Endodermal cell (in vitro differentiated cells): ENCODE results near the gene MIB2. TPM values are rescaled to one million over a fixed set of nuclear protein-coding genes. Genes with fewer than 3 reads are reported as not detected.

Experiments used
- DNase-seq: peaks from one replicate; pipeline ENCODE4 v3.0.0-alpha.2; 2017
- H3K27ac ChIP-seq: 2 replicates; pipeline ENCODE4 v1.5.1; 2013; ENCODE audit warnings: mild to moderate bottlenecking, low read depth, low read length, moderate library complexity
- H3K27me3 ChIP-seq: 2 replicates; pipeline ENCODE4 v1.6.1; 2013; ENCODE audit warnings: mild to moderate bottlenecking, low read length, moderate library complexity; ENCODE audit not compliant: insufficient read depth, control insufficient read depth, poor library complexity, severe bottlenecking
- H3K36me3 ChIP-seq: 2 replicates; pipeline ENCODE4 v1.7.0; 2013; ENCODE audit warnings: mild to moderate bottlenecking, low read length, moderate library complexity; ENCODE audit not compliant: control insufficient read depth, insufficient read depth
- H3K4me1 ChIP-seq: one replicate; pipeline ENCODE4 v1.7.0; 2013; ENCODE audit warnings: low read length; ENCODE audit not compliant: control insufficient read depth, insufficient read depth
- H3K4me3 ChIP-seq: 2 replicates; pipeline ENCODE4 v1.5.1; 2013; ENCODE audit warnings: mild to moderate bottlenecking, low read length, moderate library complexity
- H3K9ac ChIP-seq: 2 replicates; pipeline ENCODE4 v1.6.1; 2013; ENCODE audit warnings: mild to moderate bottlenecking, low read length, moderate library complexity; ENCODE audit not compliant: poor library complexity, severe bottlenecking; ENCODE audit errors: extremely low read depth
- H3K9me3 ChIP-seq: 2 replicates; pipeline ENCODE4 v1.6.1; 2013; ENCODE audit warnings: mild to moderate bottlenecking, low read length, moderate library complexity; ENCODE audit not compliant: control insufficient read depth
- H3K27ac Mint-ChIP-seq: 2 replicates; pipeline ENCODE4 v1.8.0; 2020; ENCODE audit warnings: mixed read lengths
- H3K27me3 Mint-ChIP-seq: 2 replicates; pipeline ENCODE4 v1.8.0; 2021; ENCODE audit warnings: mild to moderate bottlenecking, mixed read lengths; ENCODE audit not compliant: insufficient read depth
- H3K36me3 Mint-ChIP-seq: 2 replicates; pipeline ENCODE4 v1.8.0; 2020; ENCODE audit warnings: low read depth, mixed read lengths
- H3K4me1 Mint-ChIP-seq: 2 replicates; pipeline ENCODE4 v1.8.0; 2020; ENCODE audit warnings: mixed read lengths
- H3K4me3 Mint-ChIP-seq: 2 replicates; pipeline ENCODE4 v1.8.0; 2020; ENCODE audit warnings: mild to moderate bottlenecking, moderate library complexity, mixed read lengths
- H3K9me3 Mint-ChIP-seq: 2 replicates; pipeline ENCODE4 v1.8.0; 2020; ENCODE audit warnings: mild to moderate bottlenecking, mixed read lengths
- WGBS, 2 experiments: methylation state at CpG; one replicate each; pipeline versions ENCODE4 v1.1.5 to v1.1.7; 2013; ENCODE audit warnings: missing lambda C conversion rate in 2 of 2, mixed read lengths in 1 of 2; ENCODE audit not compliant: insufficient coverage in 1 of 2, insufficient read length in 1 of 2; 5-methylcytosine and 5-hydroxymethylcytosine counted together
- total RNA-seq, 2 donors: library from RNA; stranded (reverse); fragmentation: NEBNext Ultra II Directional in 1 of 2; extraction: Animal tissue kit (Norgen Biotek cat#: 25700) in 1 of 2; gene quantifications; 2 replicates in 1 of 2; 3 replicates in 1 of 2; pipeline ENCODE4 v1.2.1, GENCODE V29; 2021
- TF ChIP-seq, protein P1 (sequence below): fragments of 200-600 bp; sonication (generic); conservative IDR thresholded peaks from 2 replicates; pipeline ENCODE4 v1.5.0; 2021; ENCODE audit warnings: antibody characterized with exemption, mild to moderate bottlenecking

The MIB2 gene
- total RNA-seq, 2 donors from 2014 or later = 77.4 to 97.9 TPM

DNA sequence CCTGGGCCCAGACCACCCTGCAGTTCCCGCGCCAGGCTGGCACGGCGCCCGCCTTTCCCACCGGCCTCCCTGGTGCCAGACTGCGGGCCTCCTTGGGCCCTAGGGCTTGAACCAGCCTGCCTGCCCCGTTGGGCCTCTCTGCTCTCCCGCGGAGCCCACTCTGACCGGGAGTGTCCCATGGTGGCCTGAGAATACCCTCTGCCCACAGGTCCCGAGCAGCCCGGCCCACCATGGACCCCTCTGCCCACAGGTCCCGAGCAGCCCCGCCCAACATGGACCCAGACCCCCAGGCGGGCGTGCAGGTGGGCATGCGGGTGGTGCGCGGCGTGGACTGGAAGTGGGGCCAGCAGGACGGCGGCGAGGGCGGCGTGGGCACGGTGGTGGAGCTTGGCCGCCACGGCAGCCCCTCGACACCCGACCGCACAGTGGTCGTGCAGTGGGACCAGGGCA, 7.9 kb downstream of the MIB2 start:
- Histone ChIP-seq H3K9ac (no peak overlapping the region), H3K4me1 (no peaks in the 10 kb centered on the region), H3K27me3 (no peaks in the 10 kb centered on the region), H3K27ac (no peak overlapping the region), H3K4me3 (no peak overlapping the region), H3K9me3 (no peaks in the 10 kb centered on the region), H3K36me3 (peaks cover 6% of the 10 kb centered on the region)
- 96 to 97% methylated on average over 28 to 33 of the region's 33 CpGs for WGBS, 2 experiments
- Mint-ChIP-seq H3K4me1 (no peaks in the 10 kb centered on the region), H3K9me3 (no peaks in the 10 kb centered on the region), H3K27ac (no peak overlapping the region), H3K4me3 (no peak overlapping the region), H3K36me3 (peaks cover 3% of the 10 kb centered on the region), H3K27me3 (no peaks in the 10 kb centered on the region)
- TF ChIP-seq, protein P1, sequence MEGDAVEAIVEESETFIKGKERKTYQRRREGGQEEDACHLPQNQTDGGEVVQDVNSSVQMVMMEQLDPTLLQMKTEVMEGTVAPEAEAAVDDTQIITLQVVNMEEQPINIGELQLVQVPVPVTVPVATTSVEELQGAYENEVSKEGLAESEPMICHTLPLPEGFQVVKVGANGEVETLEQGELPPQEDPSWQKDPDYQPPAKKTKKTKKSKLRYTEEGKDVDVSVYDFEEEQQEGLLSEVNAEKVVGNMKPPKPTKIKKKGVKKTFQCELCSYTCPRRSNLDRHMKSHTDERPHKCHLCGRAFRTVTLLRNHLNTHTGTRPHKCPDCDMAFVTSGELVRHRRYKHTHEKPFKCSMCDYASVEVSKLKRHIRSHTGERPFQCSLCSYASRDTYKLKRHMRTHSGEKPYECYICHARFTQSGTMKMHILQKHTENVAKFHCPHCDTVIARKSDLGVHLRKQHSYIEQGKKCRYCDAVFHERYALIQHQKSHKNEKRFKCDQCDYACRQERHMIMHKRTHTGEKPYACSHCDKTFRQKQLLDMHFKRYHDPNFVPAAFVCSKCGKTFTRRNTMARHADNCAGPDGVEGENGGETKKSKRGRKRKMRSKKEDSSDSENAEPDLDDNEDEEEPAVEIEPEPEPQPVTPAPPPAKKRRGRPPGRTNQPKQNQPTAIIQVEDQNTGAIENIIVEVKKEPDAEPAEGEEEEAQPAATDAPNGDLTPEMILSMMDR = no peak
- no peak for DNase-seq

DNA sequence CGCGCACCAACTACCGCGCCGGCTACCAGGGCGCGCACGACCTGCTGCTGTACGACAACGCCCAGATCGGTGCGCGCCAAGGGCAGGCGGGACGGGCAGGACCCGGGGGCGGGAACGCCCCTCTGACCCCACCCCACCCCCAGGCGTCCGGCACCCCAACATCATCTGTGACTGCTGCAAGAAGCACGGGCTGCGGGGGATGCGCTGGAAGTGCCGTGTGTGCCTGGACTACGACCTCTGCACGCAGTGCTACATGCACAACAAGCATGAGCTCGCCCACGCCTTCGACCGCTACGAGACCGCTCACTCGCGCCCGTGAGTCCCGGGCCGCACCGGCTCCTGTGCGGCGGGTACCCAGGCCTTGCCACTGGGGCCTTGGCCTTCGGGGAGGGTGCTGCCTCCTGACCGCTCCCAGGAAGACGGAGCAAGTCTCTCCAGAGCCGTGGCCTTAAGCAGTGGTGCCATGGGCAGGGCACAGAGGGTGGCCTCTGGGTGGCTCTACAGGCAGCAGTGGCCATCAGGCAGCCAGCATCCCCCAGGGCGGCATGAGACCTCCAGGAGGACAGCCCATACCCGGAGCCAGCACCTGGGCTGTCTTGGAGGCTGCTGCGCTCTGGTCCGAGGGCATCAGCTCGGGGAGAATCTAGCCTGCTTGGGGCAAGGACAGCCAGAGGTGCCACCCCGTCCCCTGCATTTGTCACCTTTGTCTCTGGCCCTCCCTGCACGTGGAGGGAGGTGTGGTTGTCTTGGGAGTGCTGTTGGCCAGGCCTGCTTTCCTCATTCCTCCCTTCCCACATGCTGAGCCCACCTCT, 8.5 kb downstream of the MIB2 start:
- Histone ChIP-seq H3K9me3 (no peaks in the 10 kb centered on the region), H3K36me3 (no peaks in the 10 kb centered on the region), H3K27ac (no peak overlapping the region), H3K9ac (no peak overlapping the region), H3K4me1 (no peaks in the 10 kb centered on the region), H3K4me3 (no peak overlapping the region), H3K27me3 (no peaks in the 10 kb centered on the region)
- Mint-ChIP-seq H3K27me3 (no peaks in the 10 kb centered on the region), H3K36me3 (peaks cover 2% of the 10 kb centered on the region), H3K4me3 (no peak overlapping the region), H3K27ac (no peak overlapping the region), H3K4me1 (no peaks in the 10 kb centered on the region), H3K9me3 (no peaks in the 10 kb centered on the region)
- TF ChIP-seq, protein P1 = no peak
- WGBS, 2 experiments = 95 to 99% methylated on average over 25 to 51 of the region's 51 CpGs
- DNase-seq = no peak

DNA sequence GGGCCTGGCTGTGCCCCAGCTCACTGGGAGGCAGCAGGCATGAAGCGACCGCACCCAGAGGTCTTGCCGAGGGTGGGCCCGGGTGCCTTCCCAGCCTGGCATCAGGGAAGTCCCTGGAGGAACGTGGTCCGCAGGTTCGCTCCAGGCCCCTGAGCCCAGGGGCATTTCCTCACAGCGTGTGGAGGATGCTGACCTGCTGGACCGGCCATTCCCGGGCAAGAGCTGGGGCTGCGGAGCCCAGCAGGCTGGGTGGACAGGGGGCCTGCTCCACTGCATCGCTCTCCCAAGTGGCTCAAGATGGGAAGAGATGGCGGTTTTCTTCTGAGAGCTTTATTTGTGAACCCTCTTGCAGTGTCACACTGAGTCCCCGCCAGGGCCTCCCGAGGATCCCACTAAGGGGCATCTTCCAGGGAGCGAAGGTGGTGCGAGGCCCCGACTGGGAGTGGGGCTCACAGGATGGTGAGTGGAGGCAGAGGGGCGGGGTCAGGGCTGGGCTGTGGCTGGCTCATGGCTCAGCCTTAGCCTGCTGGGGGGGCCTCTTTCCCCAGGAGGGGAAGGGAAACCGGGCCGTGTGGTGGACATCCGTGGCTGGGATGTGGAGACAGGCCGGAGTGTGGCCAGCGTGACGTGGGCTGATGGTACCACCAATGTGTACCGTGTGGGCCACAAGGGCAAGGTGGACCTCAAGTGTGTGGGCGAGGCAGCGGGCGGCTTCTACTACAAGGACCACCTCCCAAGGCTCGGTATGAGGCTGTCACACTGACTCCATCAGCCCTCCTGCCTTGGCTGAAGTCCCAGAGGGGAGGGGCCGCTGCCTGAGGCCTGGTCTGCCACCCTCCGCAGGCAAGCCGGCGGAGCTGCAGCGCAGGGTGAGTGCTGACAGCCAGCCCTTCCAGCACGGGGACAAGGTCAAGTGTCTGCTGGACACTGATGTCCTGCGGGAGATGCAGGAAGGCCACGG, 9.4 kb downstream of the MIB2 start:
- H3K4me1 Mint-ChIP-seq = no peaks in the 10 kb centered on the region
- WGBS, 2 experiments = 93 to 95% methylated on average over 28 to 38 of the region's 38 CpGs
- no peak overlapping the region for H3K27ac Mint-ChIP-seq
- H3K36me3 Mint-ChIP-seq = peaks cover 2% of the 10 kb centered on the region
- H3K9me3 ChIP-seq = no peaks in the 10 kb centered on the region
- no peaks in the 10 kb centered on the region for H3K4me1 ChIP-seq
- H3K9me3 Mint-ChIP-seq = no peaks in the 10 kb centered on the region
- TF ChIP-seq, protein P1 = no peak
- H3K27ac ChIP-seq = no peak overlapping the region
- H3K36me3 ChIP-seq = no peaks in the 10 kb centered on the region
- peak; percentile 73 for DNase-seq
- no peaks in the 10 kb centered on the region for H3K27me3 Mint-ChIP-seq
- no peak overlapping the region for H3K4me3 Mint-ChIP-seq
- H3K9ac ChIP-seq = no peak overlapping the region
- H3K27me3 ChIP-seq = no peaks in the 10 kb centered on the region
- H3K4me3 ChIP-seq = no peak overlapping the region
